Astrocyte (in vitro differentiated cells and primary cell): Measurements from ENCODE around the gene AP4B1.

Experiments used
- CTCF ChIP-seq: IDR thresholded peaks from 2 replicates; pipeline ENCODE4 v1.5.1; 2011; ENCODE audit warnings: low read depth, mild to moderate bottlenecking, inconsistent platforms, low read length, moderate library complexity; ENCODE audit not compliant: insufficient read depth
- EZH2 ChIP-seq: IDR thresholded peaks from 2 replicates; pipeline ENCODE4 v1.6.1; 2012; ENCODE audit warnings: mild to moderate bottlenecking, low read length, inconsistent platforms; ENCODE audit not compliant: insufficient read depth

- TF ChIP-seq CTCF: no peak
- TF ChIP-seq EZH2: no peak
Measured at GRCh38 chr1:113951719-113952118, 47.1 kb upstream of the AP4B1 start.
